Measurements from ENCODE around the gene TADA3.

The TADA3 gene

DNA sequence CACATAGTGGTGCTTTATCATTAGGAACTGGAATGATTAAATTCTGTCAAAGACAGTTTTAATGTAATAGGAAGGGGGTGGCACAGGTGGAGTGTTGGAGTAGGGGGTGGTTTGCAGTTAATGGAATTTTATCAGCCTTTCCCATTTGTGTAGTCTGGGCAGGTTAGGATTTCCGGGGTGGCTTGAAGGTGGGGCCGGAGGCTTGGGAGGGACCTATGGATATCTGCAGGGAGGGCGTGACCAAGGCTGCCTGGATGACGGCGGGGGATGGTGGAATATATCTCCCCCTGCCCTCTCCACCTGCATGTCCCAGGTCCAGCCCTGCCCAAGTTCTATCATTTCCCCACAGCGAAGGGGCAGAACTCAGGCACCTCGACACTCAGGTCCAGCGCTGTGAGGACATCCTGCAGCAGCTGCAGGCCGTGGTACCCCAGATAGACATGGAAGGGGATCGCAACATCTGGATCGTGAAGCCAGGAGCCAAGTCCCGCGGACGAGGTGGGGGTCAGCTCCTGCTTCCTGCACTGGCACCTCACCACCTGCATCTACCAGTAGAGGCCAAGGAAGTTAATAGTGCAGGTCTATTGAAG lies 33.3 kb upstream of the TADA3 start:
- no peak for DNase-seq (ENCODE audit: low read depth in 1 of 2, low spot score in 1 of 2)
- TF ChIP-seq, protein P1, sequence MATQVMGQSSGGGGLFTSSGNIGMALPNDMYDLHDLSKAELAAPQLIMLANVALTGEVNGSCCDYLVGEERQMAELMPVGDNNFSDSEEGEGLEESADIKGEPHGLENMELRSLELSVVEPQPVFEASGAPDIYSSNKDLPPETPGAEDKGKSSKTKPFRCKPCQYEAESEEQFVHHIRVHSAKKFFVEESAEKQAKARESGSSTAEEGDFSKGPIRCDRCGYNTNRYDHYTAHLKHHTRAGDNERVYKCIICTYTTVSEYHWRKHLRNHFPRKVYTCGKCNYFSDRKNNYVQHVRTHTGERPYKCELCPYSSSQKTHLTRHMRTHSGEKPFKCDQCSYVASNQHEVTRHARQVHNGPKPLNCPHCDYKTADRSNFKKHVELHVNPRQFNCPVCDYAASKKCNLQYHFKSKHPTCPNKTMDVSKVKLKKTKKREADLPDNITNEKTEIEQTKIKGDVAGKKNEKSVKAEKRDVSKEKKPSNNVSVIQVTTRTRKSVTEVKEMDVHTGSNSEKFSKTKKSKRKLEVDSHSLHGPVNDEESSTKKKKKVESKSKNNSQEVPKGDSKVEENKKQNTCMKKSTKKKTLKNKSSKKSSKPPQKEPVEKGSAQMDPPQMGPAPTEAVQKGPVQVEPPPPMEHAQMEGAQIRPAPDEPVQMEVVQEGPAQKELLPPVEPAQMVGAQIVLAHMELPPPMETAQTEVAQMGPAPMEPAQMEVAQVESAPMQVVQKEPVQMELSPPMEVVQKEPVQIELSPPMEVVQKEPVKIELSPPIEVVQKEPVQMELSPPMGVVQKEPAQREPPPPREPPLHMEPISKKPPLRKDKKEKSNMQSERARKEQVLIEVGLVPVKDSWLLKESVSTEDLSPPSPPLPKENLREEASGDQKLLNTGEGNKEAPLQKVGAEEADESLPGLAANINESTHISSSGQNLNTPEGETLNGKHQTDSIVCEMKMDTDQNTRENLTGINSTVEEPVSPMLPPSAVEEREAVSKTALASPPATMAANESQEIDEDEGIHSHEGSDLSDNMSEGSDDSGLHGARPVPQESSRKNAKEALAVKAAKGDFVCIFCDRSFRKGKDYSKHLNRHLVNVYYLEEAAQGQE (IDR thresholded peaks at IDR 0.05; ENCODE audit: insufficient replicate concordance, low read depth) = no peak
- TF ChIP-seq GABPA (IDR thresholded peaks at IDR 0.05; ENCODE audit: low read depth) (no peak), POLR2AphosphoS5 (IDR thresholded peaks at IDR 0.05; ENCODE audit: low read depth) (no peak), SPI1 (IDR thresholded peaks at IDR 0.05; ENCODE audit: borderline replicate concordance, low read depth) (no peak)
- TF ChIP-seq, protein P2, sequence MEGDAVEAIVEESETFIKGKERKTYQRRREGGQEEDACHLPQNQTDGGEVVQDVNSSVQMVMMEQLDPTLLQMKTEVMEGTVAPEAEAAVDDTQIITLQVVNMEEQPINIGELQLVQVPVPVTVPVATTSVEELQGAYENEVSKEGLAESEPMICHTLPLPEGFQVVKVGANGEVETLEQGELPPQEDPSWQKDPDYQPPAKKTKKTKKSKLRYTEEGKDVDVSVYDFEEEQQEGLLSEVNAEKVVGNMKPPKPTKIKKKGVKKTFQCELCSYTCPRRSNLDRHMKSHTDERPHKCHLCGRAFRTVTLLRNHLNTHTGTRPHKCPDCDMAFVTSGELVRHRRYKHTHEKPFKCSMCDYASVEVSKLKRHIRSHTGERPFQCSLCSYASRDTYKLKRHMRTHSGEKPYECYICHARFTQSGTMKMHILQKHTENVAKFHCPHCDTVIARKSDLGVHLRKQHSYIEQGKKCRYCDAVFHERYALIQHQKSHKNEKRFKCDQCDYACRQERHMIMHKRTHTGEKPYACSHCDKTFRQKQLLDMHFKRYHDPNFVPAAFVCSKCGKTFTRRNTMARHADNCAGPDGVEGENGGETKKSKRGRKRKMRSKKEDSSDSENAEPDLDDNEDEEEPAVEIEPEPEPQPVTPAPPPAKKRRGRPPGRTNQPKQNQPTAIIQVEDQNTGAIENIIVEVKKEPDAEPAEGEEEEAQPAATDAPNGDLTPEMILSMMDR (IDR thresholded peaks at IDR 0.05; ENCODE audit: insufficient read depth, low read length) = no peak
- Histone ChIP-seq H3K27ac (replicated peaks) (no peak overlapping the region), H3K27me3 (ENCODE audit: insufficient read depth, poor library complexity, severe bottlenecking) (no peaks in the 10 kb centered on the region), H3K4me3 (replicated peaks; ENCODE audit: insufficient read depth, low read length) (no peak overlapping the region)

GRCh38 chr3:9820946-9821345 lies 28.7 kb upstream of the TADA3 start:
- no peak overlapping the region for H3K27ac ChIP-seq (replicated peaks)
- H3K27me3 ChIP-seq (ENCODE audit: insufficient read depth, poor library complexity, severe bottlenecking) = no peaks in the 10 kb centered on the region
- no peak for DNase-seq (ENCODE audit: low read depth in 1 of 2, low spot score in 1 of 2)
- no peak for TF ChIP-seq GABPA (IDR thresholded peaks at IDR 0.05; ENCODE audit: low read depth)
- TF ChIP-seq SPI1 (IDR thresholded peaks at IDR 0.05; ENCODE audit: borderline replicate concordance, low read depth) = no peak
- TF ChIP-seq, protein P1 (IDR thresholded peaks at IDR 0.05; ENCODE audit: insufficient replicate concordance, low read depth) = no peak
- TF ChIP-seq POLR2AphosphoS5 (IDR thresholded peaks at IDR 0.05; ENCODE audit: low read depth) = no peak
- TF ChIP-seq, protein P2 (IDR thresholded peaks at IDR 0.05; ENCODE audit: insufficient read depth, low read length) = no peak
- no peak overlapping the region for H3K4me3 ChIP-seq (replicated peaks; ENCODE audit: insufficient read depth, low read length)

- no peaks in the 10 kb centered on the region for H3K27me3 ChIP-seq (ENCODE audit: insufficient read depth, poor library complexity, severe bottlenecking)
These were observed 28.3 kb upstream of the TADA3 start for GRCh38 chr3:9820543-9820942.

More at GRCh38 chr3:9820543-9820942, 28.3 kb upstream of the TADA3 start:
- Histone ChIP-seq H3K4me3 (replicated peaks; ENCODE audit: insufficient read depth, low read length) (no peak overlapping the region), H3K27ac (replicated peaks) (no peak overlapping the region)
- DNase-seq (ENCODE audit: low read depth in 1 of 2, low spot score in 1 of 2) = no peak
- no peak for TF ChIP-seq SPI1 (IDR thresholded peaks at IDR 0.05; ENCODE audit: borderline replicate concordance, low read depth)
- TF ChIP-seq POLR2AphosphoS5 (IDR thresholded peaks at IDR 0.05; ENCODE audit: low read depth) = no peak
- TF ChIP-seq GABPA (IDR thresholded peaks at IDR 0.05; ENCODE audit: low read depth) = no peak
- TF ChIP-seq, protein P1 (IDR thresholded peaks at IDR 0.05; ENCODE audit: insufficient replicate concordance, low read depth) = no peak
- TF ChIP-seq, protein P2 (IDR thresholded peaks at IDR 0.05; ENCODE audit: insufficient read depth, low read length) = no peak
